GM19351 (cell line): ENCODE results near the gene CYP3A5.
"Not testable (repeated sequence)": the region's sequence is repeated elsewhere in the genome, so short reads cannot be mapped to it uniquely, and the experiment has no call there.

Experiments
- ATAC-seq: cut with Tn5 transposase; IDR thresholded peaks from one replicate; pipeline ENCODE4 v1.9.1; 2021; ENCODE audit warnings: mild to moderate bottlenecking, moderate library complexity; ENCODE audit not compliant: unreplicated experiment

CYP3A5 gene

GRCh38 chr7:99679400-99680191 is at the start of gene CYP3A5:
Gene CYP3A5, minus strand, starts transcription at chr7:99679996. Its CDS starts 100 bp downstream, at chr7:99679896.
- ATAC-seq: no peak

GRCh38 chr7:99728615-99729014 is 48.8 kb upstream of the CYP3A5 start:
- no peak for ATAC-seq

- not testable (repeated sequence) for ATAC-seq
Observed at GRCh38 chr7:99723201-99723600, 43.4 kb upstream of the CYP3A5 start.

GRCh38 chr7:99720800-99721595 is 41.2 kb upstream of the CYP3A5 start:
- ATAC-seq: no peak

- ATAC-seq: no peak
Observed at GRCh38 chr7:99719996-99720769, 40.4 kb upstream of the CYP3A5 start.

GRCh38 chr7:99713995-99714570 is 34.3 kb upstream of the CYP3A5 start:
- no peak for ATAC-seq

- ATAC-seq: no peak
Observed at GRCh38 chr7:99709838-99710578, 30.2 kb upstream of the CYP3A5 start.

- ATAC-seq: no peak
Observed at GRCh38 chr7:99709260-99709659, 29.5 kb upstream of the CYP3A5 start.

GRCh38 chr7:99707096-99707495 is 27.3 kb upstream of the CYP3A5 start:
- ATAC-seq: no peak

- ATAC-seq: no peak
Observed at GRCh38 chr7:99699946-99700345, 20.1 kb upstream of the CYP3A5 start.

GRCh38 chr7:99698867-99699730 is 19.3 kb upstream of the CYP3A5 start:
- ATAC-seq: not testable (repeated sequence)

GRCh38 chr7:99694912-99695304 is 15.1 kb upstream of the CYP3A5 start:
- no peak for ATAC-seq

- ATAC-seq: no peak
Observed at GRCh38 chr7:99694201-99694911, 14.6 kb upstream of the CYP3A5 start.

GRCh38 chr7:99693427-99694200 is 13.8 kb upstream of the CYP3A5 start:
- no peak for ATAC-seq

GRCh38 chr7:99693100-99693426 is 13.3 kb upstream of the CYP3A5 start:
- ATAC-seq: no peak

- ATAC-seq: not testable (repeated sequence)
Observed at GRCh38 chr7:99692563-99692962, 12.8 kb upstream of the CYP3A5 start.

GRCh38 chr7:99691658-99692057 is 11.9 kb upstream of the CYP3A5 start:
- ATAC-seq: not testable (repeated sequence)

GRCh38 chr7:99690918-99691317 is 11.1 kb upstream of the CYP3A5 start:
- ATAC-seq: not testable (repeated sequence)
